ENCODE data around the gene CNKSR2.
"Not testable (repeated sequence)": the region's sequence is repeated elsewhere in the genome, so short reads cannot be mapped to it uniquely, and the experiment has no call there.

Gene CNKSR2

GRCh38 chrX:21484051-21484450 lies 109.8 kb downstream of the CNKSR2 start:
- H3K4me3 Mint-ChIP-seq; H3K27me3 Mint-ChIP-seq; ATAC-seq (ENCODE audit: low read depth); H3K4me1 Mint-ChIP-seq; H3K36me3 Mint-ChIP-seq; H3K27ac Mint-ChIP-seq; DNase-seq (ENCODE audit: low spot score in 2 of 2); H3K9me3 Mint-ChIP-seq: not testable (repeated sequence)

GRCh38 chrX:21487832-21488231 lies 113.6 kb downstream of the CNKSR2 start:
- H3K36me3 Mint-ChIP-seq: peaks cover 6% of the 10 kb centered on the region
- no peak for ATAC-seq (ENCODE audit: low read depth)
- DNase-seq (ENCODE audit: low spot score in 2 of 2): no peak
- H3K9me3 Mint-ChIP-seq: no peaks in the 10 kb centered on the region
- H3K4me3 Mint-ChIP-seq: no peak overlapping the region
- H3K27ac Mint-ChIP-seq: no peak overlapping the region
- no peaks in the 10 kb centered on the region for H3K4me1 Mint-ChIP-seq
- H3K27me3 Mint-ChIP-seq: no peaks in the 10 kb centered on the region

- no peak overlapping the region for H3K4me3 Mint-ChIP-seq
- no peaks in the 10 kb centered on the region for H3K4me1 Mint-ChIP-seq
- no peaks in the 10 kb centered on the region for H3K9me3 Mint-ChIP-seq
- H3K36me3 Mint-ChIP-seq: peaks cover 6% of the 10 kb centered on the region
- no peak overlapping the region for H3K27ac Mint-ChIP-seq
- DNase-seq (ENCODE audit: low spot score in 2 of 2): no peak
- no peak for ATAC-seq (ENCODE audit: low read depth)
- H3K27me3 Mint-ChIP-seq: no peaks in the 10 kb centered on the region
Measured at GRCh38 chrX:21490341-21490740, 116.1 kb downstream of the CNKSR2 start.

- no peaks in the 10 kb centered on the region for H3K9me3 Mint-ChIP-seq
- DNase-seq (ENCODE audit: low spot score in 2 of 2) (no peak), ATAC-seq (ENCODE audit: low read depth) (no peak)
- H3K36me3 Mint-ChIP-seq: peaks cover 6% of the 10 kb centered on the region
- no peak overlapping the region for H3K4me3 Mint-ChIP-seq
- H3K27me3 Mint-ChIP-seq: no peaks in the 10 kb centered on the region
- H3K4me1 Mint-ChIP-seq: no peaks in the 10 kb centered on the region
- H3K27ac Mint-ChIP-seq: no peak overlapping the region
Measured at GRCh38 chrX:21493226-21493830, 119.1 kb downstream of the CNKSR2 start.

GRCh38 chrX:21503593-21503992 lies 129.4 kb downstream of the CNKSR2 start:
- ATAC-seq (ENCODE audit: low read depth): peak; percentile 48
- no peak overlapping the region for H3K27ac Mint-ChIP-seq
- H3K27me3 Mint-ChIP-seq: no peaks in the 10 kb centered on the region
- peaks cover 9% of the 10 kb centered on the region for H3K4me1 Mint-ChIP-seq
- no peak for DNase-seq (ENCODE audit: low spot score in 2 of 2)
- no peaks in the 10 kb centered on the region for H3K9me3 Mint-ChIP-seq
- peaks cover 6% of the 10 kb centered on the region for H3K36me3 Mint-ChIP-seq
- no peak overlapping the region for H3K4me3 Mint-ChIP-seq

GRCh38 chrX:21509912-21510311 lies 135.7 kb downstream of the CNKSR2 start:
- no peak overlapping the region for H3K27ac Mint-ChIP-seq
- ATAC-seq (ENCODE audit: low read depth) (no peak), DNase-seq (ENCODE audit: low spot score in 2 of 2) (no peak)
- no peak overlapping the region for H3K4me3 Mint-ChIP-seq
- peaks cover 13% of the 10 kb centered on the region for H3K36me3 Mint-ChIP-seq
- no peaks in the 10 kb centered on the region for H3K9me3 Mint-ChIP-seq
- peaks cover 2% of the 10 kb centered on the region for H3K4me1 Mint-ChIP-seq
- H3K27me3 Mint-ChIP-seq: no peaks in the 10 kb centered on the region

- no peaks in the 10 kb centered on the region for H3K27me3 Mint-ChIP-seq
- H3K36me3 Mint-ChIP-seq: peaks cover 3% of the 10 kb centered on the region
- H3K27ac Mint-ChIP-seq: no peak overlapping the region
- DNase-seq (ENCODE audit: low spot score in 2 of 2): no peak
- no peaks in the 10 kb centered on the region for H3K4me1 Mint-ChIP-seq
- H3K9me3 Mint-ChIP-seq: no peaks in the 10 kb centered on the region
- H3K4me3 Mint-ChIP-seq: no peak overlapping the region
- ATAC-seq (ENCODE audit: low read depth): no peak
Measured at GRCh38 chrX:21524008-21524407, 149.8 kb downstream of the CNKSR2 start.

- ATAC-seq (ENCODE audit: low read depth) (no peak), DNase-seq (ENCODE audit: low spot score in 2 of 2) (no peak)
- no peaks in the 10 kb centered on the region for H3K27me3 Mint-ChIP-seq
Measured at GRCh38 chrX:21528076-21528475, 153.9 kb downstream of the CNKSR2 start.

GRCh38 chrX:21529771-21530170 lies 155.6 kb downstream of the CNKSR2 start:
- Mint-ChIP-seq H3K27me3 (no peaks in the 10 kb centered on the region), H3K4me3 (no peak overlapping the region), H3K36me3 (peaks cover 15% of the 10 kb centered on the region), H3K27ac (no peak overlapping the region), H3K9me3 (no peaks in the 10 kb centered on the region), H3K4me1 (no peaks in the 10 kb centered on the region)
- ATAC-seq (ENCODE audit: low read depth) (no peak), DNase-seq (ENCODE audit: low spot score in 2 of 2) (no peak)

More at GRCh38 chrX:21528076-21528475, 153.9 kb downstream of the CNKSR2 start:
- Mint-ChIP-seq H3K4me3 (no peak overlapping the region), H3K27ac (no peak overlapping the region), H3K9me3 (no peaks in the 10 kb centered on the region), H3K4me1 (no peaks in the 10 kb centered on the region), H3K36me3 (peaks cover 7% of the 10 kb centered on the region)

GRCh38 chrX:21544642-21545041 lies 170.4 kb downstream of the CNKSR2 start:
- H3K27me3 Mint-ChIP-seq: not testable (repeated sequence)

GRCh38 chrX:21559417-21559816 lies 185.2 kb downstream of the CNKSR2 start:
- H3K9me3 Mint-ChIP-seq: no peaks in the 10 kb centered on the region
- peaks cover 8% of the 10 kb centered on the region for H3K4me1 Mint-ChIP-seq
- no peak for ATAC-seq (ENCODE audit: low read depth)
- H3K36me3 Mint-ChIP-seq: peaks cover 8% of the 10 kb centered on the region
- DNase-seq (ENCODE audit: low spot score in 2 of 2): no peak
- peak overlapping the region; percentile 50 for H3K27ac Mint-ChIP-seq
- no peaks in the 10 kb centered on the region for H3K27me3 Mint-ChIP-seq
- H3K4me3 Mint-ChIP-seq: no peak overlapping the region

More at GRCh38 chrX:21544642-21545041, 170.4 kb downstream of the CNKSR2 start:
- H3K4me1 Mint-ChIP-seq; H3K36me3 Mint-ChIP-seq; DNase-seq (ENCODE audit: low spot score in 2 of 2); H3K27ac Mint-ChIP-seq; H3K4me3 Mint-ChIP-seq; H3K9me3 Mint-ChIP-seq; ATAC-seq (ENCODE audit: low read depth): not testable (repeated sequence)

GRCh38 chrX:21565025-21565424 lies 190.8 kb downstream of the CNKSR2 start:
- Mint-ChIP-seq H3K36me3 (peaks cover 16% of the 10 kb centered on the region), H3K4me3 (no peak overlapping the region), H3K27ac (no peak overlapping the region), H3K27me3 (no peaks in the 10 kb centered on the region), H3K4me1 (peaks cover 6% of the 10 kb centered on the region), H3K9me3 (no peaks in the 10 kb centered on the region)
- DNase-seq (ENCODE audit: low spot score in 2 of 2): no peak
- ATAC-seq (ENCODE audit: low read depth): no peak

GRCh38 chrX:21574793-21575192 lies 200.6 kb downstream of the CNKSR2 start:
- Mint-ChIP-seq H3K27me3 (no peaks in the 10 kb centered on the region), H3K4me1 (no peaks in the 10 kb centered on the region), H3K9me3 (no peaks in the 10 kb centered on the region), H3K27ac (no peak overlapping the region), H3K4me3 (no peak overlapping the region), H3K36me3 (peaks cover 19% of the 10 kb centered on the region)
- ATAC-seq (ENCODE audit: low read depth) (no peak), DNase-seq (ENCODE audit: low spot score in 2 of 2) (no peak)

- H3K4me1 Mint-ChIP-seq: peaks cover 3% of the 10 kb centered on the region
- no peaks in the 10 kb centered on the region for H3K27me3 Mint-ChIP-seq
- peaks cover 2% of the 10 kb centered on the region for H3K36me3 Mint-ChIP-seq
Measured at GRCh38 chrX:21581479-21581878, 207.3 kb downstream of the CNKSR2 start.

GRCh38 chrX:21586001-21586400 lies 211.8 kb downstream of the CNKSR2 start:
- DNase-seq (ENCODE audit: low spot score in 2 of 2) (no peak), ATAC-seq (ENCODE audit: low read depth) (no peak)
- Mint-ChIP-seq H3K4me3 (no peak overlapping the region), H3K9me3 (peaks cover 6% of the 10 kb centered on the region), H3K27me3 (no peaks in the 10 kb centered on the region), H3K27ac (no peak overlapping the region), H3K36me3 (peaks cover 14% of the 10 kb centered on the region), H3K4me1 (peaks cover 3% of the 10 kb centered on the region)

More at GRCh38 chrX:21581479-21581878, 207.3 kb downstream of the CNKSR2 start:
- no peak for DNase-seq (ENCODE audit: low spot score in 2 of 2)
- Mint-ChIP-seq H3K27ac (no peak overlapping the region), H3K9me3 (peaks cover 2% of the 10 kb centered on the region), H3K4me3 (no peak overlapping the region)
- no peak for ATAC-seq (ENCODE audit: low read depth)

All from memory B cell (primary cell).